NCI-H524 treated with DMSO at 0.1 percent for 48 hours (cell line): Measurements from ENCODE around the gene BMPR1B.
"Not testable (repeated sequence)": the region's sequence is repeated elsewhere in the genome, so short reads cannot be mapped to it uniquely, and the experiment has no call there.

Source experiments
- DNase-seq: peaks from one replicate; lab custom pipeline; 2025; lab: John Stamatoyannopoulos, UW

BMPR1B gene

GRCh38 chr4:95038791-95039190 lies 281.0 kb downstream of the BMPR1B start:
- DNase-seq = no peak

- no peak for DNase-seq
These were observed 286.6 kb downstream of the BMPR1B start for GRCh38 chr4:95044324-95044837.

GRCh38 chr4:95045429-95045828 lies 287.7 kb downstream of the BMPR1B start:
- DNase-seq = no peak

DNA sequence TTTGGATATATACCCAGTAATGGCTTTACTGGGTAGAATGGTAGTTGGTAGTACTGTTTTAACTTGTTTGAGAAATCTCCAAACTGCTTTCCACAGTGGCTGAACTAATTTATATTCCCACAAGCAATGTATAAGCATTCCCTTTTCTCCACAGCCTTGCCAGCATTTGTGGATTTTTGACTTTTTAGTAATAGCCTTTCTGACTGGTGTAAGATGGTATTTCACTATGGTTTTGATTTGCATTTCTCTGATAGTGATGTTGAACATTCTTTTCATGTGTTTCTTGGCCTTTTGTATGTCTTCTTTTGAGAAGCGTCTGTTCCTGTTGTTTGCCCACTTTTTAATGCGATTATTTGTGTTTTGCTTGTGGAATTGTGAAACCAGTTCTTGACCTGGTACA lies 290.5 kb downstream of the BMPR1B start:
- DNase-seq = no peak

GRCh38 chr4:95049551-95050233 lies 291.9 kb downstream of the BMPR1B start:
- no peak for DNase-seq

- no peak for DNase-seq
These were observed 293.4 kb downstream of the BMPR1B start for GRCh38 chr4:95050980-95051701.

DNA sequence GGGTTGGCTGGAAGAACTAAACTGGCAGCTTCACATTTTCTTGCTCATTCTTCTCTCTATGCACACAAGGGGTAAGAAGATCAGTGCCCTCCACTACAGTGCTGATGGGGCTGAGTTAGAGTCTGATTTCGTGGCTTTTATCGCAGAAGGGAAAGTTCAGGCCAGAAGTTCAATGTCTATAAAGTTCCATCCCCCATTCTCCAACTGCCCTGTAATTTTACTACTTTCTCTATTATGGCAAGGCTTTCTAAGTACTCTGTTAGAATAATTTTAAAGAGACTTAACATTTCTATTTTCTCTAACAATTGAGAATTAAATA lies 293.9 kb downstream of the BMPR1B start:
- DNase-seq = no peak

GRCh38 chr4:95058991-95059390 lies 301.2 kb downstream of the BMPR1B start:
- DNase-seq = no peak

GRCh38 chr4:95059663-95060062 lies 301.9 kb downstream of the BMPR1B start:
- no peak for DNase-seq

GRCh38 chr4:95061220-95061619 lies 303.5 kb downstream of the BMPR1B start:
- DNase-seq = no peak

GRCh38 chr4:95061801-95062200 lies 304.0 kb downstream of the BMPR1B start:
- DNase-seq = not testable (repeated sequence)

DNA sequence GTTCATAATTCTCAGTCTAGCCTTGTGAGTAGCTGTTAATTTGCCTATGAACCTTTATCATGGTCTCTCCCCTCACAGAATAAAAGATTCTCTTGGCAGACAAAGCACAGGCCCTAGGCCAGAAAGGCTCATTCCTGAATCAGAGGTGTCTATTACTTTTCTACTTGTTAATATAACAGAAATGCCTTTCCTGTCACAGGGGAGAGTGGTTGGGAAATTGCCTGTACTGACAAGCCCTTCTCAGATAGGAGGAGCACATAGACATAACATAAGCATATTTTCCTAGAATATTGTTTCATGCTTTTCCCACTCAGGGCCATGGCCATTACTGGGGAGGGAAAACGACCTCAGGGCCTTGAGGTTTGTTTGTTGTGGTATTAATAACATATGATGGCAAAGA lies 308.3 kb downstream of the BMPR1B start:
- no peak for DNase-seq

GRCh38 chr4:95068401-95068800 lies 310.6 kb downstream of the BMPR1B start:
- DNase-seq = no peak

DNA sequence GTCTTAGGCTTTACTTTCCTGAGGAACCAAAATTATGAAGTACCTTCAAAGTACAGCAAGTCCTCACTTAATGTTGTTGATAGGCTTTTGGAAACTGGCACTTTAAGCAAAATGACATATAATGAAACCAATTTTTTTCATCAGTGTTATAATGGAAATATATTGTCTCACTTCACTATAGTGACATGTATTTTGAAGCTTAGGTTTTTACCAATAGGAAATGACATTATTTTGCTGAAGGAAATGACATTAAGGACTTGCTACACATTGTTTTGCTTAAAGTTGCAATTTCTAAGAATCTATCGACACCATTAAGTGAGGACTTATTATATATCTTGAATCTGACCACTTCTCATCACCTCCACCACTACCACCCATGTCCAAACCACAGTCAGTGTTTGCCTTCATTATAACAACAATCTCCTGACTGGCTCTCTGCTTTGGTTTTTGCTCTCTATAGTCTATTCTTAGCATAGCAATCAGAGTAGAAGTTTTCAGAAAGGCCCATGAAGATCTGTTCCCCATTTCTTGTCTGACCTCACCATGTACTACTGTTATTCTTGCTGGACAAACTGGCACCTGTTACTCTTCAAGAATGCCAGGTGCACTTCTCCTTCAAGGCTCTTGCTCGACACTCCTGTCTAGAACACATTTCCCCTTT lies 311.2 kb downstream of the BMPR1B start:
- no peak for DNase-seq

DNA sequence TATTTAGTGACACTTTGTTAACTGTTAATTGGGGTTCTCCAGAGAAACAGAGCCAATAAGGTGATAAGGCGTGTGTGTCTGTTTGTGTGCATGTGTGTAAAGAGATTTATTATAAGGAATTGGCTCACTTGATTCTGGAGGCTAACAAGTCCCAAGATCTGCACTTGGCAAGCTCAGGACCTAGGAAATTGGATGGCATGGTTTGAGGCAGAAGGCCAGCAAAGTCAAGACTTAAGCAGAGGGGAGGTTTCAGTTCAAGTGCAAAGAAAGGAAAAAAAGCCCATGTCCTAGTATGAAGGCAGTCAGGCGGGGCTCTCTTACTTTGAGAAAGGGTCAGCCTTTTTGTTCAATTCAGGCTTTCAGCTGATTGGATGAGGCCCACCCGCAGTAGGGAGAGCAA lies 314.1 kb downstream of the BMPR1B start:
- DNase-seq = no peak

GRCh38 chr4:95073646-95074045 lies 315.9 kb downstream of the BMPR1B start:
- DNase-seq = no peak

GRCh38 chr4:95077864-95078263 lies 320.1 kb downstream of the BMPR1B start:
- no peak for DNase-seq

DNA sequence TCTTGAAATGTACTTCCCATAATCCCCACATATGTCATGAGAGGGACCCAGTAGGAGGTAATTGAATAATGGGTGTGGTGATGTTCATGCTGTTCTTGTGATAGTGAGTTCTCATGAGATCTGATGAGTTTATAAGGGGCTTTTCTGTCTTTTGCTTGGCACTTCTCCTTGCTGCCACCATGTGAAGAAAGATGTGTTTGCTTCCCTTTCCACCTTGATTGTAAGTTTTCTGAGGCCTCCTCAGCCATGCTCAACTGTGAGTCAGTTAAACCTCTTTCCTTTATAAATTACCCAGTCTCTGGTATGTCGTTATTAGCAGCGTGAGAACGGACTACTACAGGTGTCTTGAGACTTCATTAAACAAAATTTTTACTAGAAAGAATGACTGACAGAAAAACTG lies 323.2 kb downstream of the BMPR1B start:
- no peak for DNase-seq

- no peak for DNase-seq
These were observed 326.8 kb downstream of the BMPR1B start for GRCh38 chr4:95084584-95084983.

DNA sequence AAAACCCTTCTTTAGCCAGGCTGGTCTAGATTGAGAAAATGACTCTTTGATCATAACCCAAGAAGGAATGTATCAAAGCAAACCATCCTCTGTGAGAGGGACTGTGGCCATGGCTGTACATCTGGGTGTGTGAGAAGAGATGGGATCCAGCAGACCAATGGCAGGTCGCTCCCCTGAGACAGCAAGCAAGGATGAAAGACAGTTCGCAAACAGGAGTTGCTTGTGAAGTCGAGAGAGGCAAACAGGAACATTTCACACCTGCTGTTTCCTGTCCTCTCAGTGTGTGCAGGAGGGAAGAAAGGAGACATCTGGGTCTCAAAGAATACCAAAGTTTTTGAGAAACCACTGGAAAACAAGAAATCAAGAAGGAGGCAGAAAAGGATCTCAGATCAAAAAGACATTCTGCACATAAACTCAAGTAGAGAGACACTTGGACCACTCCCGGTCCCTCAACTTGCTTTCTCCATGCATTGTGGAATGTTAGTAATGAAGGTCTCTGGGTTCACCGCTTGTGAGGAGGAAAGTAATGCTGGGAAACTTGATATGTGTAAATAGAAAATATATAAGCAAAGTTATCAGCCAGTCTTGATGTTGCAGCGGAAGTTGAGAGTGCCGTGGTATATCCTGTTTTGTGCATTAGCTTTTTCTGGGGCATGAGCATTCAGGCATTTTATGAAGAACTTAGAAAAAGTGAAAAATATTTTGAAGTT lies 327.5 kb downstream of the BMPR1B start:
- DNase-seq = no peak

DNA sequence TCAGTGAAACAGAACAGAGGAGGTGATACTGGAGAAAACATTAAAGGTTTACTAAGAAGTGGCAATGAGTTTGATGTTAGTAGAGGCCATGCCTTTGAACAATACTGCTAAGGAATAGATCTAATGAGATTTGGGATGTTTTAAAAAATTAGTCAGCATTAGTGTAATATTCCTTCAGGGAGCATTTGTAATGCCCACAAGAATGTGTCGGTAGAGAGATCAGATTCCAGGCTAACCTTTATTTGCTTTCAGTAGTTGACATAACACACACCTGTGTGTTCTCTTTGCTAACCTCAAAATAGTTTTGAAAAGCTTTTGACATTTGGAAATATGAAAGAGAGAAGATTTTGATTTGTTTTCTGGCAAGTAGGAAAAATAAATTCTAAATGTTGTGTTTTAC lies 328.8 kb downstream of the BMPR1B start:
- no peak for DNase-seq

- DNase-seq = no peak
These were observed 330.1 kb downstream of the BMPR1B start for GRCh38 chr4:95087657-95088455.
